Measurements from ENCODE around the gene ROS1.
A peak's percentile ranks its signal among the peaks of the same experiment; 100 is the strongest.

The ROS1 gene

GRCh38 chr6:117463762-117464665 lies 38.3 kb upstream of the ROS1 start:
- H2AFZ ChIP-seq (ENCODE audit: low read depth, low read length): no peak overlapping the region
- H3K4me2 ChIP-seq (ENCODE audit: low read length): peak overlapping the region; percentile 17; the same call in 1 of the 2 replicates
- H3K27me3 ChIP-seq (ENCODE audit: low read depth, low read length): no peaks in the 10 kb centered on the region
- peaks cover 4% of the 10 kb centered on the region for H3K4me1 ChIP-seq (ENCODE audit: low read length)
- H3K36me3 ChIP-seq (replicated peaks; ENCODE audit: low read depth, low read length): no peaks in the 10 kb centered on the region
- no peaks in the 10 kb centered on the region for H4K20me1 ChIP-seq (ENCODE audit: insufficient read depth, low read length)
- H3K4me3 ChIP-seq (ENCODE audit: low read length): no peak overlapping the region
- H3K79me2 ChIP-seq (ENCODE audit: low read length): no peaks in the 10 kb centered on the region
- no peaks in the 10 kb centered on the region for H3K9me3 ChIP-seq (ENCODE audit: insufficient read depth, low read length)
- TF ChIP-seq CTCF (IDR thresholded peaks at IDR 0.05; ENCODE audit: low read depth, low read length) (no peak), EZH2phosphoT487 (IDR thresholded peaks at IDR 0.05; ENCODE audit: low read depth) (no peak)
- H3K9ac ChIP-seq (ENCODE audit: low read length): no peak overlapping the region
- no peak overlapping the region for H3K27ac ChIP-seq (ENCODE audit: low read length)

- H3K9ac ChIP-seq (ENCODE audit: low read length): no peak overlapping the region
- no peaks in the 10 kb centered on the region for H4K20me1 ChIP-seq (ENCODE audit: insufficient read depth, low read length)
- peaks cover 2% of the 10 kb centered on the region; the same call in 1 of the 2 replicates for H3K4me1 ChIP-seq (ENCODE audit: low read length)
- no peak overlapping the region for H2AFZ ChIP-seq (ENCODE audit: low read depth, low read length)
- no peaks in the 10 kb centered on the region for H3K9me3 ChIP-seq (ENCODE audit: insufficient read depth, low read length)
- no peaks in the 10 kb centered on the region for H3K79me2 ChIP-seq (ENCODE audit: low read length)
- H3K4me2 ChIP-seq (ENCODE audit: low read length): no peak overlapping the region
- H3K4me3 ChIP-seq (ENCODE audit: low read length): no peak overlapping the region
- TF ChIP-seq EZH2phosphoT487 (IDR thresholded peaks at IDR 0.05; ENCODE audit: low read depth) (no peak), CTCF (IDR thresholded peaks at IDR 0.05; ENCODE audit: low read depth, low read length) (no peak)
- no peak overlapping the region for H3K27ac ChIP-seq (ENCODE audit: low read length)
- no peaks in the 10 kb centered on the region for H3K27me3 ChIP-seq (ENCODE audit: low read depth, low read length)
- no peaks in the 10 kb centered on the region for H3K36me3 ChIP-seq (replicated peaks; ENCODE audit: low read depth, low read length)
Observed at GRCh38 chr6:117459204-117459944, 33.6 kb upstream of the ROS1 start.

GRCh38 chr6:117456998-117457397 lies 31.3 kb upstream of the ROS1 start:
- Histone ChIP-seq H3K4me1 (ENCODE audit: low read length) (no peaks in the 10 kb centered on the region), H3K79me2 (ENCODE audit: low read length) (no peaks in the 10 kb centered on the region), H4K20me1 (ENCODE audit: insufficient read depth, low read length) (no peaks in the 10 kb centered on the region), H3K36me3 (replicated peaks; ENCODE audit: low read depth, low read length) (no peaks in the 10 kb centered on the region), H3K9me3 (ENCODE audit: insufficient read depth, low read length) (no peaks in the 10 kb centered on the region), H3K4me2 (ENCODE audit: low read length) (no peak overlapping the region), H3K27me3 (ENCODE audit: low read depth, low read length) (no peaks in the 10 kb centered on the region), H2AFZ (ENCODE audit: low read depth, low read length) (no peak overlapping the region), H3K4me3 (ENCODE audit: low read length) (no peak overlapping the region), H3K9ac (ENCODE audit: low read length) (no peak overlapping the region), H3K27ac (ENCODE audit: low read length) (no peak overlapping the region)
- no peak for TF ChIP-seq EZH2phosphoT487 (IDR thresholded peaks at IDR 0.05; ENCODE audit: low read depth)
- TF ChIP-seq CTCF (IDR thresholded peaks at IDR 0.05; ENCODE audit: low read depth, low read length): no peak

- Histone ChIP-seq H3K4me2 (ENCODE audit: low read length) (no peak overlapping the region), H3K9me3 (ENCODE audit: insufficient read depth, low read length) (no peaks in the 10 kb centered on the region), H3K36me3 (replicated peaks; ENCODE audit: low read depth, low read length) (no peaks in the 10 kb centered on the region), H2AFZ (ENCODE audit: low read depth, low read length) (no peak overlapping the region), H3K9ac (ENCODE audit: low read length) (no peak overlapping the region), H4K20me1 (ENCODE audit: insufficient read depth, low read length) (no peaks in the 10 kb centered on the region), H3K79me2 (ENCODE audit: low read length) (no peaks in the 10 kb centered on the region), H3K4me1 (ENCODE audit: low read length) (no peaks in the 10 kb centered on the region), H3K4me3 (ENCODE audit: low read length) (no peak overlapping the region), H3K27me3 (ENCODE audit: low read depth, low read length) (no peaks in the 10 kb centered on the region), H3K27ac (ENCODE audit: low read length) (no peak overlapping the region)
- TF ChIP-seq CTCF (IDR thresholded peaks at IDR 0.05; ENCODE audit: low read depth, low read length): no peak
- TF ChIP-seq EZH2phosphoT487 (IDR thresholded peaks at IDR 0.05; ENCODE audit: low read depth): no peak
Observed at GRCh38 chr6:117456250-117456649, 30.5 kb upstream of the ROS1 start.

Measured in OCI-LY3 (cell line).